Parathyroid adenoma (tissue), 2 donors: ENCODE data around the gene PXDN.
"Not testable (repeated sequence)": the region's sequence is repeated elsewhere in the genome, so short reads cannot be mapped to it uniquely, and the experiment has no call there.

Experiments
- H2AFZ ChIP-seq: fragments of 300-600 bp; sonication (generic); one replicate; pipeline ENCODE4 v1.7.0; 2017; ENCODE audit warnings: antibody characterized with exemption, mild to moderate bottlenecking
- H3K27ac ChIP-seq: fragments of 300-600 bp; sonication (generic); one replicate; pipeline ENCODE4 v1.7.0; 2017
- H3K27me3 ChIP-seq: fragments of 300-600 bp; sonication (generic); one replicate; pipeline ENCODE4 v1.7.0; 2017; ENCODE audit warnings: low read length; ENCODE audit not compliant: control insufficient read depth, insufficient read depth
- H3K36me3 ChIP-seq: fragments of 300-600 bp; sonication (generic); one replicate; pipeline ENCODE4 v1.7.0; 2017; ENCODE audit warnings: low read length; ENCODE audit not compliant: control insufficient read depth, insufficient read depth
- H3K4me1 ChIP-seq: fragments of 300-600 bp; sonication (generic); one replicate; pipeline ENCODE4 v1.7.0; 2017; ENCODE audit warnings: control low read depth
- H3K4me2 ChIP-seq: fragments of 300-600 bp; sonication (generic); one replicate; pipeline ENCODE4 v1.7.0; 2017; ENCODE audit warnings: low read length
- H3K4me3 ChIP-seq: fragments of 300-600 bp; sonication (generic); one replicate; pipeline ENCODE4 v1.7.0; 2017; ENCODE audit warnings: low read depth, low read length
- H3K79me2 ChIP-seq: fragments of 300-600 bp; sonication (generic); one replicate; pipeline ENCODE4 v1.7.0; 2017; ENCODE audit warnings: control low read depth
- H3K9ac ChIP-seq: fragments of 300-600 bp; sonication (generic); one replicate; pipeline ENCODE4 v1.7.0; 2017; ENCODE audit warnings: mild to moderate bottlenecking
- H3K9me3 ChIP-seq: fragments of 300-600 bp; sonication (generic); one replicate; pipeline ENCODE4 v1.7.0; 2017; ENCODE audit warnings: low read length; ENCODE audit not compliant: control insufficient read depth
- CTCF ChIP-seq: fragments of 300-600 bp; sonication (generic); IDR thresholded peaks from one replicate; pipeline ENCODE4 v1.7.0; 2017; ENCODE audit warnings: antibody characterized with exemption, mild to moderate bottlenecking
- donor health status: primary hyperparathyroidism.

Gene PXDN

GRCh38 chr2:1701020-1701419 is 43.3 kb downstream of the PXDN start:
- Histone ChIP-seq H3K9me3 (no peaks in the 10 kb centered on the region), H3K27me3 (no peaks in the 10 kb centered on the region), H3K4me3 (no peak overlapping the region), H3K4me2 (no peak overlapping the region), H3K79me2 (no peaks in the 10 kb centered on the region), H2AFZ (no peak overlapping the region), H3K27ac (no peak overlapping the region), H3K9ac (no peak overlapping the region), H3K4me1 (no peaks in the 10 kb centered on the region), H3K36me3 (no peaks in the 10 kb centered on the region)
- TF ChIP-seq CTCF: no peak

GRCh38 chr2:1700427-1700826 is 43.9 kb downstream of the PXDN start:
- not testable (repeated sequence) for H3K4me3 ChIP-seq, H3K36me3 ChIP-seq, H3K4me1 ChIP-seq, H3K27ac ChIP-seq, H2AFZ ChIP-seq, H3K9ac ChIP-seq, H3K27me3 ChIP-seq, H3K4me2 ChIP-seq, H3K9me3 ChIP-seq, H3K79me2 ChIP-seq

- no peak for TF ChIP-seq CTCF
- H3K27me3 ChIP-seq: no peaks in the 10 kb centered on the region
- no peaks in the 10 kb centered on the region for H3K9me3 ChIP-seq
- no peak overlapping the region for H3K9ac ChIP-seq
- no peak overlapping the region for H2AFZ ChIP-seq
- H3K79me2 ChIP-seq: no peaks in the 10 kb centered on the region
- no peaks in the 10 kb centered on the region for H3K36me3 ChIP-seq
- H3K4me1 ChIP-seq: no peaks in the 10 kb centered on the region
- H3K4me3 ChIP-seq: no peak overlapping the region
- H3K4me2 ChIP-seq: no peak overlapping the region
- H3K27ac ChIP-seq: no peak overlapping the region
Measured at GRCh38 chr2:1698188-1698945, 45.9 kb downstream of the PXDN start.

- no peaks in the 10 kb centered on the region for H3K36me3 ChIP-seq
- H3K27ac ChIP-seq: no peak overlapping the region
- H3K27me3 ChIP-seq: no peaks in the 10 kb centered on the region
- H3K4me3 ChIP-seq: no peak overlapping the region
- H3K9ac ChIP-seq: no peak overlapping the region
- no peak overlapping the region for H2AFZ ChIP-seq
- TF ChIP-seq CTCF: no peak
- no peaks in the 10 kb centered on the region for H3K4me1 ChIP-seq
- no peak overlapping the region for H3K4me2 ChIP-seq
- no peaks in the 10 kb centered on the region for H3K79me2 ChIP-seq
- H3K9me3 ChIP-seq: no peaks in the 10 kb centered on the region
Measured at GRCh38 chr2:1697601-1698000, 46.7 kb downstream of the PXDN start.

GRCh38 chr2:1696472-1696871 is 47.8 kb downstream of the PXDN start:
- H3K79me2 ChIP-seq: no peaks in the 10 kb centered on the region
- H3K4me1 ChIP-seq: no peaks in the 10 kb centered on the region
- H3K4me3 ChIP-seq: no peak overlapping the region
- TF ChIP-seq CTCF: no peak
- no peak overlapping the region for H3K4me2 ChIP-seq
- H3K9me3 ChIP-seq: no peaks in the 10 kb centered on the region
- no peak overlapping the region for H3K27ac ChIP-seq
- H2AFZ ChIP-seq: no peak overlapping the region
- H3K27me3 ChIP-seq: no peaks in the 10 kb centered on the region
- no peak overlapping the region for H3K9ac ChIP-seq
- no peaks in the 10 kb centered on the region for H3K36me3 ChIP-seq
